NCI-H2029 (cell line): ENCODE results near the gene ADAMTSL3.

Source experiments
- DNase-seq: peaks from one replicate; lab custom pipeline; 2025; lab: John Stamatoyannopoulos, UW

Gene ADAMTSL3

DNA sequence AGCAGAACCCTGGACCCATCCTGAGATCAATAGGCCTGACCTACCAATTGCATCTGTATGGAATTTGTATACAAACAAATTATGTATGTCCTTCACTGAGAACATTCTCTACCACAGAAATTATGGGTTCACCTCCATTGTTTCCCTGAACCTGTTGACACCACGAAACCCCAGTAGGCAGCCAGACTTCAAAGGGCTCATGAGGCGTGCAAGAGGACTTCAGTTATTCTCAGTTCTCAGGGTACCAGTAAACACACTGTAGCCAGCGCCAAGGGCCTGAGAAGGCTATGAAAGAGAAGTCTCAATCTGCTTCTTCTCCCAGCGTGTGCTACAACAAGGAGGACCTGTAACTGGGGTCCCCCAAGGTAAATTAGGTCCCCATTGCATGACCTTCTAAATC is 326.7 kb downstream of the ADAMTSL3 start:
- DNase-seq: no peak

DNA sequence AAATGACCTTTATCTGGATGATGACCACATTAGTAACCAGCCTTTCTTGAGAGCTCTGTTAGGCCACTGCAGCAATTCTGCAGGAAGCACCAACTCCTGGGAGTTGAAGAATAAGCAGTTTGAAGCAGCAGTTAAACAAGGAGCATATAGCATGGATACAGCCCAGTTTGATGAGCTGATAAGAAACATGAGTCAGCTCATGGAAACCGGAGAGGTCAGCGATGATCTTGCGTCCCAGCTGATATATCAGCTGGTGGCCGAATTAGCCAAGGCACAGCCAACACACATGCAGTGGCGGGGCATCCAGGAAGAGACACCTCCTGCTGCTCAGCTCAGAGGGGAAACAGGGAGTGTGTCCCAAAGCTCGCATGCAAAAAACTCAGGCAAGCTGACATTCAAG is 328.8 kb downstream of the ADAMTSL3 start:
- no peak for DNase-seq

DNA sequence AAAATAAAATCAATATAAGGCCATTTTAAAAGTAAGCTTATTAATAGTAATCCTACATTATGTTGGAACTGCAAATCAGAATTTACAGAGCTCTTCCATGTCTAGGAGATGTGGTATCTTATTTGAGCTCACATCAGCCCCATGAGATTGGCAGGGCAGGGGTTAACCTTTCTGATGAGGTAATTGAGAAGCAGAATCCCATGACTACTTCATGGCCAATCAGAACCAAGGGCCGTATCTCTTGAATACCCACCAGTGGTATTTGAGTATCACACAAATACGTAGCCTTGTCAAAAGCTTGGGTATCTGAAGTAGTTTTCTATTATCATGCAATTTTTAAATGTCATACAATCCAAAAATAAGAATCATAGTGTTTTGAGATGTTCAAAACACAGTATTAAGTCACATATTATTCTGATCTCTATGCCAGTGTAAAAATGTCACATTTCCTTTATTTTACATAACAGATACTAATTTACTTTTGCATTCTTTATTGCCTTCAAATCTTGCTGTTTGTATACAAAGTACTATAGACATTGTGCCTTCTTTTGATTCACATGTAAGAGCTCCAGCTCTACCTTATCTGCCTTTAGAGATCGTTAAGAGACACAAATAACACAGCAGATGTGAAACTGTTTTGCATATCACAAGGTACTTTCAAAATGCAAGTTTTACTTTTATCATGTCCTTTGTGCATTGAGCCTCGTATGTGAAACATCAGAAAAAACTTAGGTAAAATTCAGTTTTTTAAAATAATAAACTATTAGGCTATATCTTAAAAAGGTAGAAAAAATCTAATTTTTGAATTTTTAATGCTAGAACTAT is 329.9 kb downstream of the ADAMTSL3 start:
- no peak for DNase-seq

DNA sequence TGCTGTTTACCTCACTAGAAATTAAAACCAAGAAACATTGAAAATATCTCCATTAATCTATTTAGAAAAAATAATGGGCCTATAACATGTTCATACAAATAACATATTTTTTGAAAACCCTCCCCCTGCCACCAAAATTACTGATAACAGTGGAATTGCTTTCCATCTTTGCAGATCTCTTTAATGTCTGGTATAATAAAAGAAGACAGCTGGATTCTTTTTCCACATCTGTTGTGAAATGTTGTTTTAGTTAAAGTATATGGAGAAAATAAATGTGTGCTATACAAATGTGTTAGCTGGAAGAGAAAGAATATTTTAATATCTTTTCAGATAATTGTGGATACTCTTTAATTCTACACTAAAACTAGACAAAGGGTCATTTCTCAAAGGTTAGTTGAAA is 330.7 kb downstream of the ADAMTSL3 start:
- DNase-seq: no peak

DNA sequence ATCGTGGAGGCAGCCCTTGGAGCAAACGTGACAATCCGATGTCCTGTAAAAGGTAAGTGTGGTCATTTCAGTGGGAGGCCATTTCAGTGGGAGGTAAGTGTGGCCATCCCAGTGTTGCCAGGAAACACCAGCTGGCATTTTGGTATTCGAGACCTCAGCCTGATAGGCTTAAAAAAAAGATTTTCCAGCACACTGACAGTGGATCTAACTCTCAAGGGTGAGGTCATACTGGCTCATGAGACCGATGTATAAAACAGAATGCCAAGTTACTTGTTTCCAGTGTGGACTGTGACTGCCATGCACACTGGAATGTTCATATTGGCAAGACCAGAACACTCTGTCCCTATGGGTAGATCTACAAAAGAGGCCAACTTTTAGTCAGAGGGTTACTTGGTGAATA is 337.2 kb downstream of the ADAMTSL3 start:
- no peak for DNase-seq

- no peak for DNase-seq
Observed at GRCh38 chr15:83992324-83993031, 338.6 kb downstream of the ADAMTSL3 start.

DNA sequence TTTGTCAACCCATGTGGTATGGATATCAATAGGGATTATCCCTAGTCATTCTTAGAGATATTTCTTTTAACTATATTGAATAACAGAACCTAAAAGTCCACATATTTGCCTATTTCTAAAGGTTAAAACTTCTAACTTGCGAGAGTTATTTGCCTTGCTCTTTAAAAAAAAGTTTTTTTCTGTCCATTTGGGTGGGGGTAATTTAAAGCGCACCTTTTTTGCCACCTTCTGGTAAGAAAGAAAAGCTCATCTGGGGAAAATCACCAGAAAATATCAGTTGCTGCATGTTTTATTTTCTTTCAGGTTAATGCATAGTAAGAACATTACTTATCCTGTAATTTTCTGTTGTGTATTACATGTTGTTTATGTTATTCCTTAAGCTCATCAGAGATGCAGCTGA is 339.7 kb downstream of the ADAMTSL3 start:
- DNase-seq: no peak

GRCh38 chr15:83998486-83998885 is 344.6 kb downstream of the ADAMTSL3 start:
- DNase-seq: no peak

DNA sequence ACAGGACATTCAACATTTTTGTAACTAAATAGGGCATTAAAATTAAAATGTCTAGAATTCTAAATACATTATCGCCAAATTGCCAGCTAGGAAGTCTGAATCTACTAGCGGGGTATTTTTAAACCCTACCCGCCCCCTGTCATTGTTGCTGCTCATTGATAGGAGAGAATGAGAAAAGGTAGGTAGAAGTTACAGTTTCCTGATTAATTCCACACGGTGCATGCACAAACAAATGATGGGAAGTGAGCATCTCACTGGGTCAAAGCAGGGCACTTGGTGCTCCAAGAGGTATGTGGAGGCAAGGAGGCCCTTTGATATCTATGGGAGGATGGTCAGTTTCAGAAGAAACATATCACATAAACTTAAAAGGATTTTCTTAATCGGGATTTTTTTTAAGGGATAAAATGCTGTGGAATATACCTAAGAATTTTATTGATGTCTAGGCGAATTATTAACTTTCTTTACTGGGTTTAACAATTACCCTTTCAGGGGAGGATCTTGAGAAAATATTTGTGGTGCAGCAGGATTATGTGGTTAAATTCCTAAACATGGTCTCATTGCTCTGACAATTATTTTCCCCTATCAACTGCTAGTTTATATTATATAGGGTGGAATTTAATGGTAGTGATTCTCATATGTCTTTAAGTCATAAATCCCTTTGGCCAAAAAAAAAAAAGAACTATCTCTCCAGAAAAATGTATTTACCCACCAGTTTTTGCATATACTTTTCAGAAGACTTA is 345.6 kb downstream of the ADAMTSL3 start:
- DNase-seq: no peak

DNA sequence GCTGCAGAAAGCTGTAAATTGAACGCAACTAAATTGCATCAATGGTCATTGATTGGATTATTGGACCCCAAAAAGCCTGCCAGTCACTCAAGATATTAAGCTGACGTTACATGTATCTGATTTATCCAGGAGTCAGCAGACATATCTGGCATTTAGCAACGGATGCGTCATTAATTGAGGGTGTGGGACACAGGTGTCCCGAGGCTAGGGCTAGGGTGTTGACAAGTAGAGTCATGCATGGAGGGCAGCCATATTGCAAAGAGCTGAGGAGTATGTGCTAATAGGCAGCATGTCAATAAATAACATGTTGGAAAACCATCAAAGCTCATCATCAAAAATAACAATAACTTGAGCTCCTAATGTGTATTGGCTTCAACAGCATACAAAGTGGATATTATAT is 347.1 kb downstream of the ADAMTSL3 start:
- no peak for DNase-seq

DNA sequence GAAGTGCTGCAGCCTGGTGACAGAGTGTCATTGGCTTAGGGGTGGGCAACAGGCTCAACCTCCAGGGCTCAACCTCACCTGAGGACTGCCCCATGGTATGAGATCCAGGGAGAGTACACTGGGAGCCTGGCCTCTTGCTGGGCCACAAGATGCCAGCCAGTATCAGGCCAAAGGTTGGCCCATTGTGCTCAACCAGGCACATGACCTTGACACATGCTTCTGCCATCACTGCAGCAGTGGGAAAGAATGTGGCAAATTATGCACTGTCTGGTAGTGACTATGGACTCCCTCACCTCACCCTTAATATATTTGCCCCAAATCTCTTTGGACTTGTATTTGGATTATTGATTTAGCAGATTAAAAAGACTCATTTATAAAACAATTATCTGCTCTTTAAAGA is 347.7 kb downstream of the ADAMTSL3 start:
- DNase-seq: no peak

- no peak for DNase-seq
Observed at GRCh38 chr15:84003791-84004503, 350.0 kb downstream of the ADAMTSL3 start.

DNA sequence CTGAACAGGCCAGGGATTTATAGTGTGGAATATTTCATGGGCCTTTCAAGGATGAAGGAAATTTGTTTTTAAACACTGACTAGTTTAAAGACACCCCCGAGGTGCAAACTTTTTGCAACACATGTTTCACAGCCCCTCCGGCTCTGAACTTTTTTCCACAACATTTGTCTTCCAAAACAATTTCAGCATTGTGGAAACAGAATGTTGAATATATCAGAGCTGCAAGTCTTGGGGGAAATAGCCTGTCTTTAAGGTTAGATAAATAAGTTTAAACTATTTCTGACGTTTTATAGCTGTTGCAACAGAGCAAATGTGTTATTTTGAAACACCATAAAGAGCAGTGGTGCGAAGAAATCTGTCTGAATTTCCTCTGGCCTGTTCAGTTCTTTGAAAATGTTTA is 352.5 kb downstream of the ADAMTSL3 start:
- DNase-seq: no peak

DNA sequence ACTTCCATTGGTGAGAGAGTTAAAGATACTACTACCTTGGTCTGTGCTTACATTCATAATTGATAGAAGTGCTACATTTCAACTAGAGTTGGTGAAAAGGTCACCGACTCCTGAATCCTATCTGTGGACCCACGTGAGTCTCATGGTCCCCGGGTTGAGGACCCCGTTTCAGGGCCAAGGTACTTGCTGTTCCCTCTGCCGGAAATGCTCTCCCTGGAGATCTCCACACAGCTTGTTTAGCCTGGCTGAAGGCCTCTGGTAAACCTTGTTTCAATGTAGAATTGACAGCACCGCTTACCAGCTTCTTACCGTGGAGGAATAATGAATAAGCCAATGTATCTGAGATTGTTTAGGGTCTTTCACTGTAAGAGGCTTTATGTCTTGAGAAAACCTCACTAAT is 355.7 kb downstream of the ADAMTSL3 start:
- DNase-seq: no peak

GRCh38 chr15:84010246-84010645 is 356.3 kb downstream of the ADAMTSL3 start:
- DNase-seq: no peak

GRCh38 chr15:84016371-84016770 is 362.4 kb downstream of the ADAMTSL3 start:
- DNase-seq: no peak

GRCh38 chr15:84022516-84022915 is 368.6 kb downstream of the ADAMTSL3 start:
- no peak for DNase-seq

- no peak for DNase-seq
Observed at GRCh38 chr15:84023636-84024035, 369.7 kb downstream of the ADAMTSL3 start.

DNA sequence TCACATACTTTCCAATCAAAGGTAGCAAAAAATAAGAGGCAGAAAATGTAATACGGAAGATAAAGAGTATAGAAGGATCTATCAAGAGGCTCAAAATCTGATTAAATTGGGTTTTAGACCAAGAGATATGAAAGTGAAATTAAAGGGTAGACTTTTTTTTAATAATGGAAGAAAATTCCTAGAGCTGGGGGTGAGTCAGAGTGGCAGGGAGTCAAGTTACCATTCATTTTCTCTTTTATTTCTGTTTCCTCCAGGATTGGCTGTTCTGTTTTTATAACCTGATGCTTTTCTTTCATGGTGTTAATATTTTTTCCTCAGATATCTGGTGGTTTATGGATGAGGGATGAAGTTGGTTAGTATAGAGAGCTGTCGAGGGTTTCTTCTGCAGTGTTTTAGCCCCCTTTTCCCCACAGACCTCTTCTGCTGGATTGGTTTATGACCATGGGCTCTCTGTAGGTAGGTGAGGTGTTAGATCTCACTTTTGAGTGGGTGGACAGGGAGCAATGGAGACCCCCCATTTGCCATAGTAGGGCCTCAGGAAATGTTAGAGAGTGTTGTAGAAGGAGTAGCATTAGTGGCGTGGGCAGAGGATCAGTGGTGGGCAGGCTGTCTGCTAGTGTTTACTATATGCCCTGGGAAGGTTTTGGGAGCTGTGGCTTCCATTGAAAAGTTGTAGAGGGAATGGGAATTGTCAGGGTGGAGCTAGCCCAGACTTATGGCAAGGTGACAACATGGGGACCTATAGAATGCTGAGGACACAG is 380.1 kb downstream of the ADAMTSL3 start:
- no peak for DNase-seq

DNA sequence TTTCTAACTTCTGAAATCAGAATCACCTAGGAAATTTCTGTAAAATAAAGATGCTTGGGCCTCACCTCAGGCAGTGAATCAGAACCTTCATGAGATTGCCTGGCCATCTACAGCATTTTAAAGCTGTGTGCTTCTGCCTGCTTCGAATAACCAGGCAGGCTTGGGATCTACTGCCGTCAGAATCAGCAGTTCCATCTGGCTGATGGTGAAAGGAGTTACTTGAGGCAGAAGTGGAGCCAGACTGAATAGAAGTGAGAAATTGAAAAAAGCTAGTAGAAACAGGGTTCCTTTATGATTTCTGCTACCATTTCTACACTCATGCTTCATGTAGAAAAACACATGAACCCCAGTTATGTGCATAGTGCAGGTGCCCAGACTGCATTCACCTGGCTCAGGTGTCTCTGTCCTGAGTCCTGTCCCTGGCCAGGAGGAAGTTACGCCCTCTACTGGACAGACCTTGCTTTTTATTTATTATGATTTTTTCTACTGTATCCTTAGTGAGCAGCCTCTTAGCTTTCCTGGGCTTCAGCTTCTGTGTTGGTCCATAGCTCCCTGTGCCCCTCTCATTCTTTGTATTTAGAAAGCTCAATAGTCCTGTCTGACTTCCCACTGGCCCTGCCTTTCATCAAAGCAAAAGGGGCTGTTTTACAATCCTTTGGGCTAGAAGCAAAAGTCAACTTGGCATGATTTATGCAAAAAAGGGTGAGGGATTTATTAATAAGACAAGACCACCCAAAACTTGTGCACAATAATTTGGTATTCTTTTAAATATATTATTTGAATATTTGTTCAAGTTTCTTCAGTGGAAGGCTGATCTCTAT is 380.9 kb downstream of the ADAMTSL3 start:
- DNase-seq: no peak

DNA sequence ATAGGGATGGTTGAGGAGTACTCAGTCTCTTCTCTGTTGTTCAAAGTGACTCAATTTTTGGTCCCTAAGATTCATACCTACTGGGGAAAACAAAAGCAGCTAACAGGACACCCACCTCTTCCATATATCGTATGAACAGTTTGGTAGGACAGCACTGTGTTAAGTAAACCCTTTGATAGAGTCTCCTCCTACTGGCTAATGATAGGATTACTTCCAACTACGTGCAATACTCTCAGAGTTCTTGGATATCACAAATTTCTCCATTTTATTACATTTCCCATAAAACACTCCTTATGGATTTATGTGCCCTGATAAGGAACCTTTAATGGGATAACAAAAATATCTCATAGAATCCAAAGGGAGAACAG is 381.5 kb downstream of the ADAMTSL3 start:
- DNase-seq: no peak
